T-cell (primary cell): ENCODE data around the gene INTS6. TPM values are rescaled to one million over a fixed set of nuclear protein-coding genes. Genes with fewer than 3 reads are reported as not detected.

Experiments
- ATAC-seq, 4 experiments: fragments of 200-7000 bp in 3 of 4; fragments of 150-1000 bp in 1 of 4; cut with Tn5 transposase; replicated peaks in 1 of 4; 1 replicate in 3 of 4; 2 replicates in 1 of 4; pipeline ENCODE4 v1.10.0; 2021; ENCODE audit warnings: moderate library complexity in 3 of 4, mild to moderate bottlenecking in 2 of 4, moderate number of reproducible peaks in 1 of 4
- CTCF ChIA-PET, 2 donors: fragments of 300-600 bp; sonication (Branson Sonifier 250); formaldehyde crosslinking; loops; one replicate each; lab custom pipeline; 2022; ENCODE audit warnings: antibody characterized with exemption in 2 of 2; lab: Charles Lee
- POLR2A ChIA-PET, 2 donors: fragments of 300-600 bp; sonication (Branson Sonifier 250); formaldehyde crosslinking; loops; one replicate each; lab custom pipeline; 2022; ENCODE audit warnings: antibody characterized with exemption in 2 of 2; lab: Charles Lee
- DNase-seq, 35 experiments: peaks; one replicate each; pipeline versions ENCODE4 v3.0.0 to v3.0.0-alpha.2; 2013 to 2023
- H3K27ac ChIP-seq: one replicate; pipeline ENCODE4 v1.5.1; 2013; ENCODE audit warnings: low read length
- H3K27me3 ChIP-seq, 2 experiments: replicated peaks in 1 of 2; 1 replicate in 1 of 2; 2 replicates in 1 of 2; pipeline versions ENCODE4 v1.6.1 to v1.7.0; 2013; ENCODE audit warnings: low read length in 1 of 2, mixed read lengths in 1 of 2; ENCODE audit not compliant: control insufficient read depth in 2 of 2, insufficient read depth in 2 of 2; ENCODE audit errors: extremely low read depth in 1 of 2
- H3K36me3 ChIP-seq, 2 donors: 1 replicate in 1 of 2; 2 replicates in 1 of 2; pipeline versions ENCODE4 v1.6.1 to v1.7.0; 2013; ENCODE audit warnings: low read length in 1 of 2; ENCODE audit not compliant: control insufficient read depth in 2 of 2, insufficient read depth in 1 of 2; ENCODE audit errors: extremely low read depth in 1 of 2
- H3K4me1 ChIP-seq, 2 experiments: 1 replicate in 1 of 2; 2 replicates in 1 of 2; pipeline versions ENCODE4 v1.6.1 to v1.7.0; 2013; ENCODE audit warnings: low read length in 2 of 2, mixed read lengths in 1 of 2; ENCODE audit not compliant: insufficient read depth in 2 of 2, control insufficient read depth in 1 of 2; ENCODE audit errors: extremely low read depth in 1 of 2
- H3K4me3 ChIP-seq, 2 donors: 1 replicate in 1 of 2; 2 replicates in 1 of 2; pipeline versions ENCODE4 v1.5.1 to v1.7.0; 2013; ENCODE audit warnings: mild to moderate bottlenecking in 2 of 2, low read length in 1 of 2, moderate library complexity in 1 of 2; ENCODE audit not compliant: control insufficient read depth in 1 of 2; ENCODE audit errors: extremely low read depth in 1 of 2
- H3K9me3 ChIP-seq: 2 replicates; pipeline ENCODE4 v1.7.0; 2013
- H3K27ac Mint-ChIP-seq, 2 donors: one replicate each; pipeline ENCODE4 v1.8.0; 2020 to 2021; ENCODE audit warnings: mild to moderate bottlenecking in 2 of 2, mixed read lengths in 2 of 2
- H3K27me3 Mint-ChIP-seq, 2 donors: one replicate each; pipeline ENCODE4 v1.8.0; 2021 to 2022; ENCODE audit warnings: mixed read lengths in 2 of 2
- H3K36me3 Mint-ChIP-seq: one replicate; pipeline ENCODE4 v1.8.0; 2021; ENCODE audit warnings: mixed read lengths
- H3K4me1 Mint-ChIP-seq, 3 donors: one replicate each; pipeline ENCODE4 v1.8.0; 2020 to 2022; ENCODE audit warnings: mixed read lengths in 3 of 3, mild to moderate bottlenecking in 1 of 3
- H3K4me3 Mint-ChIP-seq, 3 donors: one replicate each; pipeline ENCODE4 v1.8.0; 2020 to 2022; ENCODE audit warnings: mild to moderate bottlenecking in 3 of 3, mixed read lengths in 3 of 3, moderate library complexity in 3 of 3
- H3K9me3 Mint-ChIP-seq, 3 donors: one replicate each; pipeline ENCODE4 v1.8.0; 2020 to 2022; ENCODE audit warnings: mixed read lengths in 3 of 3
- WGBS: methylation state at CpG from one replicate; pipeline ENCODE4 v1.1.5; 2013; ENCODE audit warnings: missing lambda C conversion rate; ENCODE audit not compliant: insufficient coverage; 5-methylcytosine and 5-hydroxymethylcytosine counted together
- total RNA-seq, 35 experiments: library from RNA in 6 of 35; stranded (reverse) in 6 of 35; fragments of 120-200 nt in 1 of 35; gene quantifications; one replicate each; pipeline versions ENCODE4 v1.2.1 to v1.2.4 and lab custom pipeline; 2013 to 2026

INTS6 gene
- total RNA-seq, 5 donors from 2014 or later (not counting 1 experiment from before 2014, with no cell fraction given): 50.0 to 77.9 (median 58.7) TPM

- Histone ChIP-seq H3K36me3 (peaks cover 4 to 19% of the 10 kb centered on the region in 2 donors), H3K27ac (no peak overlapping the region), H3K9me3 (no peaks in the 10 kb centered on the region), H3K4me3 (no peak overlapping the region), H3K27me3 (no peaks in the 10 kb centered on the region), H3K4me1 (peaks cover 12 to 13% of the 10 kb centered on the region in 2 experiments)
- Mint-ChIP-seq H3K4me3 (no peak overlapping the region), H3K9me3 (peaks cover 0 to 4% (median 3%) of the 10 kb centered on the region in 3 donors), H3K4me1 (peaks cover 33 to 51% (median 36%) of the 10 kb centered on the region in 3 donors), H3K27me3 (no peaks in the 10 kb centered on the region), H3K36me3 (peaks cover 34% of the 10 kb centered on the region), H3K27ac (peak overlapping the region; percentile 12 to 48)
- ATAC-seq (no peak), DNase-seq (no peak)
- ChIA-PET POLR2A (no interaction called here), CTCF (no interaction called here)
- 99% methylated on average over 10 of the region's 15 CpGs for WGBS
Observed at GRCh38 chr13:51457086-51457815, 4.4 kb upstream of the INTS6 start.

DNA sequence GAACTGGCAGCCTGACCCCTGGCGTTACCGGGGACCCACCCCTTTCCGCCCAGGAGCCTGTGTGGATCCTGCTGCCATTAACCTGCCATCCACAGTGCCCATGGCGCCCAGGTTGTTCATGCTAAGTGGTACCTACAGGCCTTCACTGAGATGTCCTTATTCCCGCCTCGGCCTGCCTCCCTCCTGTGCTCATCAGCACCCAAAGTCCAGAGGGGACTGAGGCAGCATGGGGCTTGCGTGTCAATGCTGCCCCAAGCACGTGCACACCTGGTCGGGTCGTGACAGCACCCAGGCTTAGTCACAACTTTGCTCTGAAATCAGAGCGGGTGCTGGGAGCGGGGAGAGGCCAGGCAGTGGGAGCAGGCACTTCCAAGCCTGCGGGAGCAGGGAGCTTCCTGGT lies 3.7 kb upstream of the INTS6 start:
- Histone ChIP-seq H3K36me3 (peaks cover 4 to 19% of the 10 kb centered on the region in 2 donors), H3K4me1 (peaks cover 12 to 13% of the 10 kb centered on the region in 2 experiments), H3K27me3 (no peaks in the 10 kb centered on the region), H3K9me3 (no peaks in the 10 kb centered on the region), H3K27ac (no peak overlapping the region), H3K4me3 (no peak overlapping the region)
- Mint-ChIP-seq H3K4me3 (no peak overlapping the region), H3K36me3 (peaks cover 34% of the 10 kb centered on the region), H3K27me3 (no peaks in the 10 kb centered on the region), H3K9me3 (peaks cover 0 to 4% (median 3%) of the 10 kb centered on the region in 3 donors), H3K4me1 (peaks cover 33 to 51% (median 36%) of the 10 kb centered on the region in 3 donors), H3K27ac (no peak overlapping the region)
- ChIA-PET POLR2A (no interaction called here), CTCF (no interaction called here)
- ATAC-seq (no peak), DNase-seq (no peak)
- WGBS: 98% methylated on average over 13 of the region's 13 CpGs

DNA sequence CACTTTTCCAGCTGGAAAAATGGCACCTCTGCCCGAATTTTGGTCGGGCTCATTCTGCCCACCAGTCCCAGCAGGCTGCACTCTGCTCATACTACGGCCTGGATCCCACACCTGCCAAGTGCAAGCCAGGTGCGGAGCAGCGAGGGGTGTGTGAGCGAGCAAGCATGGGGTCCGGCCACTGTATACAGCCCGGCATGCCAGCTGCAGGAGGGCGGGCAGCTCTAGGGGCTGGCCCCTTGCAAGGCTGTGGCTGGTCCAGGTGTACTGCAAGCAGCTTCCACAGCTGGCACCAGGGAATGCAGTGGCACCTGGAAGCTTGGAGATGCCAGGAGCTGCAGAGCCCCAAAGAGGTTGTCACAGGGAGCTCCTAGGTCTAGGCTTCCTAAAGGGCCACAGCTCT lies 2.7 kb upstream of the INTS6 start:
- Mint-ChIP-seq H3K27me3 (no peaks in the 10 kb centered on the region), H3K4me1 (peaks cover 40 to 54% (median 45%) of the 10 kb centered on the region in 3 donors), H3K9me3 (peaks cover 0 to 4% (median 0%) of the 10 kb centered on the region in 3 donors), H3K27ac (peak overlapping the region; percentile 98), H3K36me3 (peaks cover 36% of the 10 kb centered on the region), H3K4me3 (peak overlapping the region in 2 of 3 donors; percentile 84 to 91)
- no peaks in the 10 kb centered on the region for H3K27me3 ChIP-seq
- CTCF ChIA-PET: interaction anchor here (1.1 to 2.1 kb wide), 3 partner anchors 21 to 342 kb away, joined by 3 to 14 read pairs (median 3); no protein-coding TSS in a partner anchor
- H3K4me3 ChIP-seq: no peak overlapping the region
- no peaks in the 10 kb centered on the region for H3K9me3 ChIP-seq
- no peak overlapping the region for H3K27ac ChIP-seq
- POLR2A ChIA-PET: interaction anchor here in 1 of 2 donors (0.5 kb wide), 1 partner anchor 18 kb away, joined by 3 read pairs; no protein-coding TSS in a partner anchor
- DNase-seq (peak in 1 of 35 experiments; percentile 1), ATAC-seq (no peak)
- H3K36me3 ChIP-seq: peaks cover 4 to 20% of the 10 kb centered on the region in 2 donors
- peaks cover 12 to 18% of the 10 kb centered on the region in 2 experiments for H3K4me1 ChIP-seq
- WGBS: 98% methylated on average over 9 of the region's 9 CpGs

DNA sequence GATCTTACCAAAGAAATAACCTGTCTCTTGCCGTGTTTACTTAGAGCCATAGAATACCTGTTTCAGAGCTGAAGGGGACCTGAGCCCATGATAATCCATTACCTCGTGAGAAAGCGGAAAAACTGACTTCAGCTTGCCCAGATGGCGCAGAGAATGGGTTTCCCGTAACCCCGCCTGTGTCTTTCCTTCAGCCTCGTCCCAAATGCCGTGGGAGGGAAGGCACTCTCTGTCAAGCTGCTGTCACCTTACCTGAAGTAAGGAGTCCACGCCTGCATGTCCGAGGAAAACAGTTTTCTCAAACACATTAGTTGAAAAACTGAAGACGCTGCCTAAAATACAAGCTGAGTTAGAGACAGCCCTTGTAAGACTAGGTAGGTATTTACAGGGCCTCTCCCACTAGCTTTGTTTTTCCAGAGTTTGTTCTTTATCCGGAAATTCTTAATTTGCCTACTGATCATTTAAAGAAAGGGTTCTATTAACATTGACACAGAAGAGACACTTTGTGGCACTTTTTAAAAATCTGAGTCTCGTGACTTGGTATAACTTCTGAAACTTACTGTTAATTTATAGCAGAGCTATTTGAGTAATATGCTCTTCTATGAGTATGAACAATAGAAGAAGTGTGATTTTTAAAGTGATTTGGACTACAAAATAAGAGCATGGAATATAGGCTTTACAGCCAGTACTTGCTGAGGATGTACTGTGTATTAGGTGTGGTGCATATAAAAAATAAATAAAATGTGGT lies 1.3 kb upstream of the INTS6 start:
- Histone ChIP-seq H3K27ac (peak overlapping the region; percentile 94), H3K9me3 (no peaks in the 10 kb centered on the region), H3K4me3 (peak overlapping the region; percentile 78 to 84), H3K36me3 (peaks cover 4 to 21% of the 10 kb centered on the region in 2 donors), H3K27me3 (no peaks in the 10 kb centered on the region), H3K4me1 (peaks cover 12 to 31% of the 10 kb centered on the region in 2 experiments)
- ChIA-PET CTCF (interaction anchor here (0.5 to 2.4 kb wide), 14 partner anchors 10 to 668 kb away, joined by 3 to 14 read pairs (median 4); no protein-coding TSS in a partner anchor), POLR2A (interaction anchor here (0.6 to 2.3 kb wide), 17 partner anchors 8 to 686 kb away, joined by 3 to 61 read pairs (median 4); no protein-coding TSS in a partner anchor)
- DNase-seq (peak in 6 of 35 experiments; percentile 14 to 29 (median 20)), ATAC-seq (no peak)
- WGBS: 0% methylated on average over 10 of the region's 13 CpGs
- peaks cover 35% of the 10 kb centered on the region for H3K36me3 Mint-ChIP-seq
- peak overlapping the region; percentile 84 to 93 (median 91) for H3K4me3 Mint-ChIP-seq
- no peaks in the 10 kb centered on the region for H3K9me3 Mint-ChIP-seq
- H3K4me1 Mint-ChIP-seq: peaks cover 48 to 57% (median 57%) of the 10 kb centered on the region in 3 donors
- no peaks in the 10 kb centered on the region for H3K27me3 Mint-ChIP-seq
- peak overlapping the region; percentile 98 for H3K27ac Mint-ChIP-seq

- Histone ChIP-seq H3K36me3 (peaks cover 4 to 21% of the 10 kb centered on the region in 2 donors), H3K27ac (peak overlapping the region; percentile 94), H3K4me3 (peak overlapping the region; percentile 78 to 84), H3K27me3 (no peaks in the 10 kb centered on the region), H3K4me1 (peaks cover 12 to 32% of the 10 kb centered on the region in 2 experiments), H3K9me3 (no peaks in the 10 kb centered on the region)
- ATAC-seq: peak; percentile 42 to 60 (median 57)
- H3K27ac Mint-ChIP-seq: peak overlapping the region; percentile 98
- WGBS: 0% methylated on average over 65 of the region's 80 CpGs
- H3K9me3 Mint-ChIP-seq: no peaks in the 10 kb centered on the region
- H3K27me3 Mint-ChIP-seq: no peaks in the 10 kb centered on the region
- peak; percentile 62 to 86 (median 74) for DNase-seq
- H3K36me3 Mint-ChIP-seq: peaks cover 32% of the 10 kb centered on the region
- POLR2A ChIA-PET: interaction anchor here (0.5 to 2.3 kb wide), 68 partner anchors 9 to 1662 kb away, joined by 3 to 61 read pairs (median 5); partner anchors contain the start of genes ALG11 (in 1 of the 2), KPNA3 (in 1 of the 2) and SUGT1 (in 1 of the 2)
- H3K4me1 Mint-ChIP-seq: peaks cover 51 to 62% (median 59%) of the 10 kb centered on the region in 3 donors
- peak overlapping the region; percentile 84 to 93 (median 91) for H3K4me3 Mint-ChIP-seq
- CTCF ChIA-PET: interaction anchor here in 1 of 2 donors (0.6 to 2.4 kb wide), 14 partner anchors 12 to 1661 kb away, joined by 3 to 14 read pairs (median 5); partner anchors contain the start of gene KPNA3
Observed at GRCh38 chr13:51453207-51453958, 547 bp upstream of the INTS6 start.
